Fibroblast of skin of back (primary cell): ENCODE data around the gene SLC35F1.

Source experiments
- DNase-seq: peaks from one replicate; pipeline ENCODE4 v3.0.0-alpha.2; 2013

Gene SLC35F1

DNA sequence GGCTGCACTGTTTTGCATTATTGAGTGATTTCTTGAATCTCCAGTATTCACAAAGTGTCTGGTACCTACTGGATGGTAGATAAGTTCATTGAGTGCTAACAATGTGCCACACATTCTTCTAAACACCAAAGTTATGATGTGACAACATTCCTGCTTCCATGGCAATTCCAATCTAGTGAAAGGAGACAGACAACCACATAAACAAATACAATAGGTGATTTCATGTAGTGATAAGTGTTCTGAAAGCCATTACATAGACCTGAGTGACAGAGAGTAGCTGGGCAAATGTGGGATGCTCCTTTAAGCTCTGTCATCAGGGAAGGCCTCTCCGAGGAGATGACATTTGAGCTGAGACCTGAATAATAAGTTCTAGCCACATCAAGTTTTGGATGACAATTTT is 295.5 kb downstream of the SLC35F1 start:
- DNase-seq = no peak

DNA sequence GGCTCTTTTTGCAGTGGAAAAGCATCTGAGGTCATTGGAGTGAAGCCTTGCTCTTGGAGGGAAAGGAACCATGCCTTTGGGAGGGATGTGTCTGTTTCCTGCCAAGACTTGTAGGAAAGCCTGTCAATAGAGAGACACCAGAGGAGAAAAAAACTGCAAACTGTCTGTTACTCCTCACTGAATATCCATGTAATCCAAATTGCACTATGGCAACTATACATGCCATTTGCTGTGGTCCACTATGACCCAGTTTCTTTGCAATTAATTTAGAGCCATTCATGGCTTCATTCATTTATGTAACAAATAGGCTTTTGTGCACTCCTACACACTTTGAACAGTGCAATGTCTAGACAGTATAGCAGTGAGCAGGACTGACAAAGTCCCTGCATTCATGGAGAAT is 296.5 kb downstream of the SLC35F1 start:
- no peak for DNase-seq

DNA sequence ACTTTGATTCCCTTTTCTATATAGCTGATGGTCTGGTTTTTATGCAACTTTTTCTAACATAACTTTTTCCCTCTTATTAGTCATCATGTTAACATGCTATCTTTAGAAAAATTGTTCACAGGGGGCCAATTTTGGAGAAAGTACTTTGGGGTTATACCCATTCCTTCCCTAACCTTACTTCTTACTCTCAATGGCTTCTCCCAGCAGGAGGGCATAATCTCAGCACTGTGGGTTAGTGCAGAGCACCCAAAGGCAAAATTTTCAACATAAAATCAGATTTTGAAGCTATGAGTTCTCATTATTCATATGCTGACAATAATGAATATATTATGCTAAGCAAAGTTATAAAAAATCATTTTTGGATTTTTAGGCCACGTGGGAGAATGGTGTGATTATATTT is 299.2 kb downstream of the SLC35F1 start:
- DNase-seq = no peak

DNA sequence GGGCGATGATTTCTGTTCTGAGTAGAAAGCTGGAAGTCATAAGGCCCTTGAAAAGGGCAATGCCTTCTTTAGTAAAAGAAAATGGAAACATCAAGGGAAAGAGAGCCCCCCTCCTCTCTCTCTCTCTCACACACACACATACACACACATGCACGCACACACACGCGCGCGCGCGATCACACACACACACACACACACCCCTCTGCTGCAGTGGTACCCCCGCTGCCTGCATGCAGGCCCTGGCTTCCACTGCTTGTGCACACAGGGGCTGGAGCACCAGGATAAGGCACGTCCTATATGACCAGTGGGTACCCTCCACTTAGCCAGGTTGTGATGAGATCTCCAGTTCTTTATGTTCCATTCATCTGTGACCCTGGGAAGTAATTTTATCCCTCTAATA is 300.9 kb downstream of the SLC35F1 start:
- no peak for DNase-seq

DNA sequence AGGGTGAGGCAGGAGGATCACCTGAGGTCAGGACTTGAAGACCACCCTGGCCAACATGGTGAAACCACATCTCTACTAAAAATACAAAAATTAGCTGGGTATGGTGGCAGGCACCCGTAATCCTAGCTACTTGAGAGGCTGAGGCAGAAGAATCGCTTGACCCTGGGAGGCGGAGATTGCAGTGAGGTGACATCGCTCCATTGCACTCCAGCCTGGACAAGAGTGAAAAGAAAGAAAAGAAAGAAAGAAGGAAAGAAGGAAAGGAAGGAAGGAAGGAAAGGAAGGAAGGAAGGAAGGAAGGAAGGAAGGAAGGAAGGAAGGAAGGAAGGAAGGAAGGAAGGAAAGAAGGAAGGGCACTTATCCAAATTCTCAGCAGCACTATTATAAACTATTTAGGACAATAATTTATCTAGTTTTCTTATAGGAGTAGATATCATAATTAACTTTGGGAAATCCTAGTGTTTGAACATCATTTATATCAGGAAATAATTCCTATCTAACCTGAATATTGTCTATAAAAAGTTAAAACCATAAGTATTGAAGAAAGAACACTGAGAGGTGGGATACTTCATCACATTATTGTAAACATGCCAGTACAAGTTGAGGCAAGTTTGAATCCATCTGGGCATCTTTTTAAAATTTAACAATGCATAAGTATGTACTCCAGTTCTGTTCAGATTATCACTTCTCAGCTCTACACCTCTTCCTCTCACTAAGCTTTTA is 305.5 kb downstream of the SLC35F1 start:
- no peak for DNase-seq

DNA sequence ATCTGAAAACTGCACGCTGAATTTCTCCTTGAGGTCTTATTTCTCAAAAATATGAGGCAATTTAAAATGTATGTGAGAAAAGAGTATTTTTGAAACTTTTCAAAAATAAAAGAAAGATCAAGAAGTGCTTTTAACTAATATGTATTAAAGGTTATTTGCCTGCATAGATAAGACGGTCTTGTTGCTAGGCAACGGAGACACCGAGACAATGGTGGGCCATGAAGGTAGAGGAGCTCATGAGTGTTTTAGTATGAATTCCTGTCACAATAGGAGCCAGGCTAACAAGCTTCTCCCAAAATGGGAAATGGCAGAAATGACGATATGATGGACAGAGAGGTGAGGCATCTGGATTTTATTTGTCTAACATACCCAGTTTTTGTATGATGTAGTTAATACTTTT is 308.2 kb downstream of the SLC35F1 start:
- no peak for DNase-seq

DNA sequence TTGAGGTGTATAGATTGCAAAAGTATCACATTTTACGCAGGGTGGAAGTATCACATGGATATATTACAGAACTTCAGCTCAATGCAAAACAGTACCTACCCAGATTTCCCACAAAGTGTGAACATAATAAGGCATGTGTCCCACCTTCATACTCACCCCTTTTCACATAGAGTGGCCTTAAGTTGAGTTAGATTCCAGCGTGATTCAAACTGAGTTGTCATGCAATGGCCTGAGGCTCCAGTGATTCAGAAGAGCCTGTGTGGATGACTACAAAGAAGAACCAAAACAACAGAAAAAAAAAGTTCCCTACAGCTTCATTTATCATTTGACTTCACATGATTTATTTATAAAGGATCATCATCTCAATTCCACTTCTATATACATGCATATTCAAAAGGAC is 309.7 kb downstream of the SLC35F1 start:
- DNase-seq = no peak

DNA sequence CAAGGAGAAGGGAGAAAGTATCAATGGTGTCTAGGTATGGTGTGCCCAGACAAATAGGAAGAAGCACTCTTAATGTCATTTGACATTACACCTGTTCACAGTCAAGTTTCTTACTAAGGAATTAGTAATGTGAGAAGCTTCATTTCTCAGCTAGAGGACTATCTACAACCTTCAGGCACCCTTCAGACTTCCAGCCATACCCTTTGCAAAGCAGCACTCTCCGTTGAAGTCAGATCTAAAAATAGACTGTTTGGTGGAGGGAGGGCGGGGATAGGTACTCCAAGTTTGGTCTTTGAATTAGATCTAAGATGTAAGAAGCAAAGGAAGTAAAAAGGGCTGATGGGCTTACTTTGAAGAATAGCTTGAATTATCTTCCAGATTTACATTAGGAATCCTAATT is 311.1 kb downstream of the SLC35F1 start:
- DNase-seq = no peak

DNA sequence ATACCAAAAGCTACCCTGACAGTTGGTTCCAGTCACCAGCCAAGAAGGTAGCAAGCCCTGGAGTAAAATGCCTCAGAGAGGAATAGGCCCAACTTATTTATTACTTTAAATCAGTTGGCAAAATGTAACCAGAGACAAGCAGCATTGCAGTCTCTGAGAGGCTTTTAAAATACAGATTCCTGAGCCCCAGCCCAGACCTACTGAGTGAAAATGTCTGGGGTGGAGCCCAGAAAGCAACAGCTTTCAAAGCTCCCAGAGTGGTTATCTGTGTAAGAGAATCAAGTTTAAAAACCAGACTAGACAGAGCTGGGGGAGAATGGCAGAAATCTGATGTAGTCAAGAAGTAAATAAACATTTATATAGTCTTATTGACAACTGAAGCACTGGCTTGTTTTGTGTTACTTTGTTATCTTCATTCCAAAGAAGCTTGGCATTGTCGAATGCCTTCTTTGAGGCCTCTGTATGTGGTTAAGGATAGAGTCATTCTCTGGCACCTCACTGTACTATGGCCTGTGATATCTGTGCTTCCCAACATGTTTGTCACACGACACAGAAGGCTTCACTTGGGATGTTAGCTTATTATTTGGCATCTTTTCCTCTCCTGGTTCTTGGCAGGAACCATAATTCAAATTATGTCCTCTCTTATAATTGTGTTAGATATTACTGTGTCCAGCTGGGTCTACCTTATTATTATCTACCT is 313.5 kb downstream of the SLC35F1 start:
- no peak for DNase-seq

DNA sequence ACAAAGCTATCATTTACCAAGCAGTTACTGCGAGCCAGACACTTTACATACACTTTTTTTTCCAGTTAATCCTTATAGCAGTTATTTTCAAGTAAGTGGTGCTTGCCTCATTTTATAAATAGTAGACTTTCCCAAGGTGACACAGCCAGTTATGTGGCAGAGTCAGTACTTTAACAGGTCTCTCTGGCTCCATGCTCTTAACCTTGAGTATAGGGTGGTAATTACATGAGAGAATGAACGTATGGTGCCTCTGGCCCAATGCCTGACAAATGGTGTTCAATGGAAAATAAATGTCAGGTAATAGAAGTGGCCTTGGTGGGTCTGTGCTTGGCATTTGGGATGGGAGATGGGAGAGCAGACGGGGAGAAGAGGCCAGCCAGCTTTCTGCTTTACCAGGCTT is 316.3 kb downstream of the SLC35F1 start:
- DNase-seq = no peak

DNA sequence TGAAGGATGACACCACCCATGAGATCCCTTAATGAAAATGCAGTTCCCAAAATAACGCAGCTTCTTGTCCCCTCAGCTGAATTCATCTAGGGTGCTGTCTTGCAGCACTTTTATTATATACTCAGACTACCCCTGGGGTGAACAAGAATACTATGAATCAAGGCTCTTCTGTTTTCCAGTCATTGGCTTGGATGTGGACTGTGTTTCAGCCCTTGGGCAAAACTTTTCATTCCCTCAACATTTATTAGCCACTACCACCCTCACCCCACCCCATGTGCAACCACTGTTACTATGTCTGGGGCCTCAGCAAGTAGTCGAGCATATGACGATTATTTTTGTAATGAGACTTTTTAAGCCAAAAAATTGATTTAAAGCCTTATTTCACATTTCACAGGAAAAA is 321.8 kb downstream of the SLC35F1 start:
- DNase-seq = no peak

DNA sequence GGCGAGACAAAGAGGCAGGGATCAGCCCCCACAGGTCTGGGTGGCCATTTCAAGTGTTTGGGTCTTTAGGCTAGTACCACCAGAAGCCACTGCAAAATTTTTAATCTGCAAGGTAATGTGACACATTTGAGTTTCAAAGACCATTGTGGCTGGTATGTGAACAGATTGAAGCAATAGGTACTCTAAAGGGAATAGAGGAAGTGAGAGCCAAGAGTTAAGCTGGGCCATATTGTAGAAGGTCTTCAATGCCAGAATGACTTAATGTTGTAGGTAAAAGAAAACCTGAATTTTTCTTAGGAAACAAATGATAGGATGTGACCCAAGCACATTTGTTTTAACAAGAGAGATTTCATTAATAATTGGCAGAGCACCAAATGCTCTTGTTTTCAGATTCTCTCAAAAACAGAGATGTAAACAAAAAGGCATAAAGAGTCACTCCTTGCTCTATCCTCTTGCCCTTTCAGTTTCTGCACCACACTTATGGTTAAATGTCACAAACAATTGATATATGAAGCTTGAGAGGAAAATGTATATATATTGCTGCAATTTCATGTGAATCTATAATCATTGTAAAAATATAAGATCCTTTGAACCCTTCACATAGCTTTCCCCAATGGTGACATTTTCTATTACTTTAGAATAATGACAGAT is 333.9 kb downstream of the SLC35F1 start:
- no peak for DNase-seq

DNA sequence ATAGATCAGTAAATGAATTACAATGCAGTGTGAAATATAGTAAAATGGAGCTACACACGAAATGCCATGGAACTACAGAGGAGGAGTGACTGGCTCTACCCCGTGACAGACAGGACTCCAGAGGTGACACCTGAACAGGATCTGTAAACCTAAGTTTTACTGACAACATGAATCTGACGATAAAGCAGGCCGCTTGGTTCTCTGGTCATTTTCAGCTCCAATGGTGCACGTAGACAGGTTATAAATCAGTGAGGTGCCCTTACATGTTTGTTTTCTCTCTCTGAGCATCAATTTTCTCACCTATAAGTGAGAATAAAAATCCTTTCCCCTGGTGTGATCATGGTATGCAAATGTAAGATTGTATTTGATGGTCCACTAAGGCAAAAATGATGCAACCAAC is 339.3 kb downstream of the SLC35F1 start:
- DNase-seq = no peak

DNA sequence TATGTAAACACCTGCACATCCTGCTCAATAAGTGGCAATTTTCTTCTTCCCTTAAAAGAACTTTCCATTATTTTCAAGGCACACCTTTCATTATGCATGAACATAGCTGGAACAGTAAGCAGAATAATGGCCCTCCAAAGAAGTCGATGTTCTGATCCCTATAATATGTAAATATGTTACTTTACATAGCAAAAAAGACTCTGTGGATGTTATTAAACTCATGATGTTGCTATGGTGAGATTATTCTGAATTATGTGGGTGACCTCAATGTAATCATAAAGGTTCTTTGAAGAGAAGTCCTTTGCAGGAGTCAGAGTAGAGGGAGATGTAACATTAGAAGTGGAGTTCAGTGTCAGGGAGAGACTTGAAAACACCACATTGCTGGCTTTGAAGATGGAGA is 341.1 kb downstream of the SLC35F1 start:
- no peak for DNase-seq

DNA sequence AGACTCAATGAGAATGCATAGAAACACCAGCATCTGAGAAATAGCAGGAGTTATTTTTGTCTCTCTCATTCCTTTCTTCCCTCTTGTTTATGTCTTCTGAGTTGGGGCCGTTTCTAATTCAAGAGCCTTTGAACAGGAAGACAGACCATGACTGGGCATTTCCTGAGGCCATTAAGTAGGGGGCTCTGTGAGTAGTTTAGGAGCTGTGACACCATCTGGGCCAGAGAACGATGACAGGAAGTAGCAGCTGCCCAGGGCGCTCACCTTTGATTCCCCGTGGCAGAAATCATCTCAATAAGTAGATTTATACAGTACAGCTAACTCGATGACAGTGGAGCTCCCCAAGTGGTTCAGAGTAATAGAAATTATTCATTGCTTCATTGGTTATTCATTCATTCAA is 342.6 kb downstream of the SLC35F1 start:
- DNase-seq = no peak

DNA sequence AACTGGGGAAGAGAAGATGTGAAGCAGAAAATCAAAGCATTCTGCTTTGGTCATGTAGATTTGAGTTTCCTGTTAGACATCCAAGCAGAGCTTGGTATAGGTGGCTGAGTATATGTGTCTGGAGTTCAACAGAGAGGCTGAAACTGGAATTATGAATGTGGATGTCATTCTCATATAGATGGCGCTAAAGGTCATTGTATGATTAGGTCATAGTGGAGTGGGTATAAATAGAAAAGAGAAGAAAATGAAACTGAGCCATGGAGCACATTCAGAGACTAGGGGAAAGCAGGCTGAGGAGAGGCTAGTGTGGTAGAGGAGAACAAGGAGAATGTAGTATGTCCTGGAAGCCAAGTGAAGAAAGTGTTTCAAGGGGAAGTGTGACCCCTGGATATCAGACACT is 345.4 kb downstream of the SLC35F1 start:
- DNase-seq = no peak

DNA sequence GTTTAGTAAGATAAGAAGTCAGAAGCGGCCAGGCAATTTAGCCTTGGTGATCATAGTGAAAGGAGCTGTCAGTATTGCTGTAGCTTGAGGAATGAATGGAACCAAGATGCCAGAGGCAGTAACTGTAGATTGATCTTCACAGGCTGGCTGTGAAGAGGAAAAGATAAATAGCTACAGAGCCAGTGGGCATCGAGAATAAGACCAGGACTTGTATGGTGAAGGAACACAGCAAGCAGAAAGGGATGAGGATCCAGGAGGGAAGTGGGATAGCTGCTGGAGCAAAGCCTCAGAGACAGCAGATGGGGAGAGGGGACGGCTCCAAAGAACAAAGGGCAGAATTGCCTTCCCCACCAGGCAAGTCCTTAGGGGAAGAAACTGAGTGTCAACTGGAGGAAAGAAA is 346.7 kb downstream of the SLC35F1 start:
- no peak for DNase-seq

DNA sequence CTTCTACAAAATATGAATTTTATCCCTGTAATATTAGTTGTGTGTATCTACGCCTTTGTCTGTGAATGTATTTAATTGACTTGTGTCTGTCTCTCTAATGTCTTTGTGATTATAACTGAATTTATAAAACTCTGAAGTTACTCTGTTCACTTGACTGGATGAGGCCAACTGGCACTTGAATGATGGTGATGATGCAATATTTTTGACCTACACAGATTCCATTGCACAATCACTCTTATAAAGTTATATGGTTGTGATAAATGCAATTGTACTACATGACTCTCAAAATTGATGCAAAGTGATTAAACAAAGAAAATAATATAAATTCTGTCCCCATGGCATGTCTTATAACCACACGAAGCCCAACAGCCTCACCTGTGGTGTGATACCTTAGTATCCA is 353.8 kb downstream of the SLC35F1 start:
- DNase-seq = no peak

DNA sequence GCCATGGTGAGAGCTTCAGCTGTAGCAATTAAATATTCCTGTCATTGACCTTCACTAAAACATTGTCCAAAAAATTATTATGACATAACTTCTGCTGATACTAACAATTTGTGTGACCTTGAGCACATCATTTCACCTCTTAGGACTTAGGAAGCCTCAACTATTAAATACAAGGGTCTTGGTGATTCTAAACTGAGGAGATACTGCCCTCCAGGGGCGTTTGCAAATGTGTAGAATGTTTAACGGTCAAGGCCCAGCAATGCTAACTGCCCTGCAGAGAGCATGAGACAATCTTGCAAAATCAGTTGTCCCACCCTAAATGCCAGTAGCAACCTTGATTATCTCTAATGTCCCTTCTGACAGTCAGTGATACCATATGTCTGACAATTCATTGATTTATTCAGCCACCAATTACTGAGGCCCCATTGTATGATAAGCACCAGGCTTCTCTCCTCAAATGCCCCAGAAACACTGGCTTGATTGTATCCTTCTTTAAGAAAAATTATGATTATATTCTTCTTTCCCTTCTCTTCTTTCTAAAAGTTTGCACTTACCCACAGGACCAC is 356.9 kb downstream of the SLC35F1 start:
- DNase-seq = peak; percentile 9

DNA sequence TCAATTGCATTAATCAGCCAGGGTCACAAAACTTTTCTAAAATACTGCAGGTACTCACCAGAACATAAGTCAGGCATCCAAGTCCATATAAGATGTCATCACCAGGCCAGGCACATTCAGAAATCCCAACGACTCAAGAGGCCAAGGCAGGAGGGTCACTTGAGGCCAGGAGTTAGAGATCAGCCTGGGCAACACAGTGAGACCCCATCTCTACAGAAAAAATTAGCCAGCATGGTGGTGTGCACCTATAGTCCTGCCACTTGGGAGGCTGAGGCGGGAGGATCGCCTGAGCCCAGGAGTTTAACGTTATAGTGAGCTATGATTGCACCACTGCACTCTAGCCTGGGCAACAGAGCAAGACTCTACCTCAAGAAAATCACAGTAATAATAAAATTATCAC is 362.6 kb downstream of the SLC35F1 start:
- no peak for DNase-seq

DNA sequence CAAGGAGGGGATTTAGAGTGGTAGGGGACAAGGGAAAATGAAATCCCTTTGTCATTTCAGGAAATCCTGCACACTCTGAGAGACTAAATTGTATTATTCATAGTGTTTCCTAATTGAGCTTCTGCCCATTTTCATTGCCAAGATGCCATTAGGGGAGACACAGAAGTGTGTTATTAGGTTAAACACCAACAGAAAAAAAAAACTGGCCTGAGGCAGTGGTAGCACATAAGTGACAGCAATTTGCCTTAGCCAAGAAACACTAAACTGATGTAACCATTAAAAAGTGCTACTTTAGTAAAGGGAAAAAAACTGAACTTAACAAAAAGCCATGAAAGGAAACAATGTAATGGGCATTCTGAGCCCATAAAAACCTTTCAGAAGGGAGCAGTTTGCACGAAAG is 370.6 kb downstream of the SLC35F1 start:
- no peak for DNase-seq

DNA sequence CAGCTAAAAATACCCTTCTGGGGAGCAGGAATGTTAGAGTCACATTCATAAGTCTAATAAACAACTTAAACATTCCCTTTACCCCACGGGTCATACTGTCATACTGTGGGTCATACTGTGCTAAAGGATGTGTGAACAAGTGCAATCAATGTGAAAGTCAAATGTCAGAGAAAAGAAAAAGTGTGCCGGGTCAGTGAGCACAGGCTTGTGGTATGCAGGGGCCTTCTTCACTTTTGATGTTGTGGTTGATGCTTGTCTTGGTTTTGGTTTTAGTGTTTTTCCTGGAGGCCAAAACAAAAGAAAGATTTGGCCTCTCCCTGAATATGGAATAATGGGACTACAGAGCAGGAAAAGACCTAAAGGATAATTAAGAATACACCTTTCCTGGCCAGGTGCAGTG is 373.1 kb downstream of the SLC35F1 start:
- peak; percentile 15 for DNase-seq

DNA sequence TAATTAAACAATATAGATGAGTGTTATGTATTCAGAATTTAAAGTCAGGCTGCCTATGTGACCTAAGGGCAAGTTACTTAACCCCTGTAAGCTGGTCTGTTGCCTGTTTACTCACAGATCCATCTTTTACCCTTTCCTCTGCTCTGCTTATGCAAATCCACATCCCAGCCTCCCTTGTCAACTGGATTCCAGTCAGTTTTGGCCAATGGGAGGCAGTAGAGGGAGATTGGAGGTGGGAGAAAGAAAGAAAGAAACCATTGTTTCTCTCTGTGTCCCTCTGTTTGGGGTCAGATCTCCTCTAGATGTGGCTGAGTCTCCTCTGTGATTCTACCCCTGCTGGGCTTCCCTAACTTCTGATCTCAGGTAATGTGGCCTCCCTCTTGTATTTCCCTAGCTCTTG is 374.2 kb downstream of the SLC35F1 start:
- no peak for DNase-seq

DNA sequence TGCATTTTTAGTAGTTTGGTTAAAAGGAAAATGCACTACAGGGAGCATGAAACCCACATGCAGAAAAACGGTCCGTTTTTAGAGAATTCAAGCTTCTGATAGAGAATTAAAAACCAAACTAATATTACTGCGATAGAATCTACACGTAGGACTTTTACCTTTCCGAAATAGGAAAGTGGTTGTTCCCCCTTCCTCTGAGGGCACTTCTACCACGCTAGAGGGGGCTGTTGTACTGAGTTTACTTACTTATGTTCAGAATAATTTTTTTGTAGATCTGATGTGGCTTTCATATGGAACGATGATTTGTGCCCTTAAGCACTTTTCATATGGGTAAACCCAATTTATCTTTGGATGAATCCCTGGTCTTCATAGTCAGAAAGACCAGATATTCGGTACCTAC is 376.7 kb downstream of the SLC35F1 start:
- peak; percentile 65 for DNase-seq
